Bronchial epithelial cell (primary cell): ENCODE results near the gene ALPP. TPM values are rescaled to one million over a fixed set of nuclear protein-coding genes. Genes with fewer than 3 reads are reported as not detected.

Source experiments
- DNase-seq: peaks from one replicate; pipeline ENCODE4 v3.0.0-alpha.2; 2010; ENCODE audit warnings: low read depth
- FAIRE-seq: peaks from 2 replicates; lab custom pipeline; 2011; peaks lifted over from hg19 to GRCh38; lab: Jason Lieb, UNC
- H3K27me3 ChIP-seq: 2 replicates; pipeline ENCODE4 v1.5.1; 2011; ENCODE audit warnings: low read length; ENCODE audit not compliant: control insufficient read depth, insufficient read depth
- H3K36me3 ChIP-seq: 2 replicates; pipeline ENCODE4 v1.5.1; 2011; ENCODE audit warnings: low read length; ENCODE audit not compliant: control insufficient read depth, insufficient read depth
- H3K4me3 ChIP-seq: 2 replicates; pipeline ENCODE4 v1.5.1; 2011; ENCODE audit warnings: mild to moderate bottlenecking, low read depth, low read length, control low read depth
- total RNA-seq: library from RNA; depleted of rRNA; stranded (reverse); fragments of >200 nt; gene quantifications from 2 replicates; pipeline ENCODE4 v1.2.1, GENCODE V29; 2014
- TF ChIP-seq, protein P1 (sequence below): IDR thresholded peaks from 2 replicates; pipeline ENCODE4 v1.5.1; 2011; ENCODE audit warnings: mild to moderate bottlenecking, moderate library complexity, low read length, control low read depth, inconsistent platforms; ENCODE audit not compliant: insufficient read depth, severe bottlenecking

The ALPP gene
- total RNA-seq, 1 donor from 2014 or later = not detected

DNA sequence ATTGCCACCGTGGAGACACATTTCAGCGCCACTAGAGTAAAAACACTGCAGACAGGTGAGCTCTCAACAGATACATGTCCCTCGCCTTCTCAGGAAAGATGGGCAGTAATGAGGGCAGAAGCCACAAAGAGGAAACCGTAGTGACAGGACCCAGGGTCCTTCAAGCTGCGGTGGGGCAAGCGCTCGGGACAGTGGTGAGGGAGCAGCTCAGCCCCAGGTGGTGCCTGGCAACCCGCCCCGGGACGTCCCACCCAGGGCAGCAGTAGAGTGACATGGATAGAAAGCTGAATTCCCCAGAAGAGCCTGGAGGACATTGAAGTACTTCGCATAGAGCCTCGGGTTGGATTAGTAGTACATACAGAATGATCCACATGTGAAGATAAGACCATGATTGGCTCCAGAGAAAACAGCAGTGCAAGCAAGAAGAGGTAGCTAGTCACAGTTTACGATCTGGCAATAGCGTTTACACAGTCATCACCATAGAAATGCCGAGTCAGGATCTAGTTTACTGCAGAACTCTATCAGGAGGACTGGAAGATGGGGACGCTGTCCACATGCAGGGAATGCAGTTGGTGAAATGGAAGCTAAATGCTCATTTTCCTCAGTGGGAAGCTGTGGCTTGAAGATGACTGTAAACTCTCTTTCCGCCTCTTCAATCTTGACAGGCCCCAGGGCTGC, 37.4 kb upstream of the ALPP start:
- TF ChIP-seq, protein P1, sequence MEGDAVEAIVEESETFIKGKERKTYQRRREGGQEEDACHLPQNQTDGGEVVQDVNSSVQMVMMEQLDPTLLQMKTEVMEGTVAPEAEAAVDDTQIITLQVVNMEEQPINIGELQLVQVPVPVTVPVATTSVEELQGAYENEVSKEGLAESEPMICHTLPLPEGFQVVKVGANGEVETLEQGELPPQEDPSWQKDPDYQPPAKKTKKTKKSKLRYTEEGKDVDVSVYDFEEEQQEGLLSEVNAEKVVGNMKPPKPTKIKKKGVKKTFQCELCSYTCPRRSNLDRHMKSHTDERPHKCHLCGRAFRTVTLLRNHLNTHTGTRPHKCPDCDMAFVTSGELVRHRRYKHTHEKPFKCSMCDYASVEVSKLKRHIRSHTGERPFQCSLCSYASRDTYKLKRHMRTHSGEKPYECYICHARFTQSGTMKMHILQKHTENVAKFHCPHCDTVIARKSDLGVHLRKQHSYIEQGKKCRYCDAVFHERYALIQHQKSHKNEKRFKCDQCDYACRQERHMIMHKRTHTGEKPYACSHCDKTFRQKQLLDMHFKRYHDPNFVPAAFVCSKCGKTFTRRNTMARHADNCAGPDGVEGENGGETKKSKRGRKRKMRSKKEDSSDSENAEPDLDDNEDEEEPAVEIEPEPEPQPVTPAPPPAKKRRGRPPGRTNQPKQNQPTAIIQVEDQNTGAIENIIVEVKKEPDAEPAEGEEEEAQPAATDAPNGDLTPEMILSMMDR = no peak
- no peaks in the 10 kb centered on the region for H3K36me3 ChIP-seq
- FAIRE-seq (no peak), DNase-seq (no peak)
- no peaks in the 10 kb centered on the region for H3K27me3 ChIP-seq
- no peak overlapping the region for H3K4me3 ChIP-seq

DNA sequence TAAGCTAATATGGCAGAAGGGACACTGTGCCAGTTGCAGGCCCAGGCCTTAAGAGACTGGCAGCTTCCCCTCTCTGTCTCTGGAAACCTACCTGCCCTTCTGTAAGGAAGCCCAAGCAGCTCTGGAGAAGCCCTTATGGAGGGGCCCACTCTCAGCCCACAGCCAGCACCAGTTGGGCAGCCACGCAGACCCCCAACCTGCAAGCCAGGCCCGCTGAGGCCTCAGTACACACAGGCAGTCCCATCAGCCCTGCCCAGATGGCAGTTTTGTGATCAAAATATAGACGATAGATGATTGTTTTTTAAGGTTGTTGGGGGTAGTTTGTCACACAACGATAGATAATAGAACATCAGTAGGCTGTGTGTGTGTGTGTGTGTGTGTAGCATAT, 36.8 kb upstream of the ALPP start:
- H3K27me3 ChIP-seq = no peaks in the 10 kb centered on the region
- H3K36me3 ChIP-seq = no peaks in the 10 kb centered on the region
- TF ChIP-seq, protein P1 = no peak
- DNase-seq (no peak), FAIRE-seq (no peak)
- H3K4me3 ChIP-seq = no peak overlapping the region

DNA sequence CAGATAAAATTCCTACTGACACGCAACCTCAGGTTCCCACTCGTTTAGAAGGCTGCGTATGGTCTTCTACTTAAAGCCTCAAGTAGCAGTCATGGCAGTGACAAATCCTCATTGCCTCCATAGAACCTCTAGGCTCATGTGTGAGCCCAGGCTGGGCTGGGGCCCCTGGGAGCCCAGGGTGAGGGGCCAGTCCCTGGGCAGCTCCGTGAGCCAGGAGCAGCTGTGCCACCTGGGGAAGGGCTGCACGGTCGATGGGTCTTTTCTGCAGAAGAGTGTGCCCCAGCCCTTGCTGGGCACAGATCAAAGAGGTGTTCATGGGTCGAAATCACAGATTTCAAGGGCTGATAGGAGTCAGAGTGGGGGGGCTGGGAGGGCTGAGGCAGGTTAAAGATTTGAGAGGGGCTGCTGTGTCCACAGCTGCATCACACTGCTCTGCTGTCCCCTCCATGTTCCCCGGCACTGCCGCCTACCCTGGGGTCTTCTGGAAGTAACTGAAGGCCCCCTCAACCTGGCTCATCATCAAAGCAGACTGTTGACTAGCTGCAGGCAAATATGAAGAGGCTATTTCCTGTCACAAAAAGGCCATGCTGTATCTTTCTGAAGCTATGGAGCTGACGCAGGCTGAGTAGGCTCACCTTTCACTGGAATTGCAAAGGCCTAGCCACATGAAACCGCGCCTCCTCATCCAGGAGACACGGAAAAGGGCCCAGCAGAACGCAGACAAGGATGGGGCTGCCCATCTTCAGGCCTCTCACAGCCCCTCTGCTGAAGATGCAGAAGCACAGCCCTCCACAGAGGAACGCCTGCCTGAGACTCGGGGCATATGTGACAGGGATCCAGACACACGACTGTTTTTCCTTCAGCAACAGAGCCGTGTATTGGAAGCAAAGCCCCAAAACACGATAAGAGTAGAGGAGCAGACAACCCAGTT, 35.7 kb upstream of the ALPP start:
- Histone ChIP-seq H3K4me3 (no peak overlapping the region), H3K36me3 (no peaks in the 10 kb centered on the region), H3K27me3 (peaks cover 1% of the 10 kb centered on the region)
- TF ChIP-seq, protein P1 = no peak
- FAIRE-seq = no peak
- no peak for DNase-seq

DNA sequence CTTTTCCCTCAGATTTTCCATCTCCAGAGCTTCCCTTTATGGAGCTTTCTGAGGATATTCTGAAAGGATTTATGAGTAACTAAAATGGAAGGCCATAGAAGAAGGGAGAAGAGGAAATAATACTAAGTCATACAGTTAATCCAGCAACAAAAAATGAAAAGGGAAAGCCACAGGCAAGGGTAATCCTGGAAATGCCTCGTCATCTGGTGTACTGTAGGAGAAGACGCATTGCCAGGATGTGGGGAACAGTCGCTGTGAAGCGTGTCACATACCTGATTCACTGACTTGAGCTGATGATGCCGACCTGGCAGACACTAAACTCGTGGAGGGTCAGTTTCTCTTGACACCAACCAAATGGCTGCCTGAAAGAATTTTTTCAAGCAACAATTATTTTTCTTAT, 34.7 kb upstream of the ALPP start:
- Histone ChIP-seq H3K36me3 (no peaks in the 10 kb centered on the region), H3K4me3 (no peak overlapping the region), H3K27me3 (peaks cover 1% of the 10 kb centered on the region)
- FAIRE-seq = no peak
- TF ChIP-seq, protein P1 = no peak
- no peak for DNase-seq

DNA sequence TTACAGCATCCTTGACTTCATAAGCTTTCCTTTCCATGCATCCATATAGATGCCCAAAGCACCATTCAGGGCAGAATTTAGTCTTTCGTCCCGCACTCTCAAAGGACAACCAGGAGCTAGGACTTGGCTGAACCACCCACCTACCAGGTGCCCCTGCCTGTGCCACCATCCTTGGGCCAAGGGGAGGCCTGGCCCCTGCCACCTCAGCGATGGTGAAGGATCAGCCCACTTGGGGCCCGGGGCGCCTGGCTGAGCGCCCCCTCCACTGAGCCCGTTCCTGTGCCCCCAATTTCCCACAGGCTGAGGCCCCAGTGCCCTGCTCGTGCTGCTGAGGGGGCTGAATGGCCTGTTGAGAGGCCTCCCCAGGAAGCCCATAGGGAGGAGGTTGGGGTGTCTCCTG, 33.3 kb upstream of the ALPP start:
- FAIRE-seq (no peak), DNase-seq (no peak)
- Histone ChIP-seq H3K27me3 (peaks cover 1% of the 10 kb centered on the region), H3K4me3 (no peak overlapping the region), H3K36me3 (no peaks in the 10 kb centered on the region)
- TF ChIP-seq, protein P1 = no peak
